HEK293 (cell line): ENCODE data around the gene PEX16.

Experiments
- ATF2 ChIP-seq: fragments of 450-650 bp; formaldehyde crosslinking; IDR thresholded peaks from 2 replicates; pipeline ENCODE4 v1.5.1; 2016; ENCODE audit warnings: missing biosample characterization, missing genetic modification characterization, low read depth
- ZNF311 ChIP-seq: fragments of 450-650 bp; formaldehyde crosslinking; IDR thresholded peaks from 2 replicates; pipeline ENCODE4 v1.5.1; 2017; ENCODE audit warnings: missing biosample characterization, missing genetic modification characterization, borderline replicate concordance

- TF ChIP-seq ATF2 (tag by site-specific recombination) (no peak), ZNF311 (tag by site-specific recombination) (no peak)
These were observed 24.8 kb downstream of the PEX16 start for GRCh38 chr11:45892856-45893255.
